ENCODE results near the gene CDH23.

The CDH23 gene

DNA sequence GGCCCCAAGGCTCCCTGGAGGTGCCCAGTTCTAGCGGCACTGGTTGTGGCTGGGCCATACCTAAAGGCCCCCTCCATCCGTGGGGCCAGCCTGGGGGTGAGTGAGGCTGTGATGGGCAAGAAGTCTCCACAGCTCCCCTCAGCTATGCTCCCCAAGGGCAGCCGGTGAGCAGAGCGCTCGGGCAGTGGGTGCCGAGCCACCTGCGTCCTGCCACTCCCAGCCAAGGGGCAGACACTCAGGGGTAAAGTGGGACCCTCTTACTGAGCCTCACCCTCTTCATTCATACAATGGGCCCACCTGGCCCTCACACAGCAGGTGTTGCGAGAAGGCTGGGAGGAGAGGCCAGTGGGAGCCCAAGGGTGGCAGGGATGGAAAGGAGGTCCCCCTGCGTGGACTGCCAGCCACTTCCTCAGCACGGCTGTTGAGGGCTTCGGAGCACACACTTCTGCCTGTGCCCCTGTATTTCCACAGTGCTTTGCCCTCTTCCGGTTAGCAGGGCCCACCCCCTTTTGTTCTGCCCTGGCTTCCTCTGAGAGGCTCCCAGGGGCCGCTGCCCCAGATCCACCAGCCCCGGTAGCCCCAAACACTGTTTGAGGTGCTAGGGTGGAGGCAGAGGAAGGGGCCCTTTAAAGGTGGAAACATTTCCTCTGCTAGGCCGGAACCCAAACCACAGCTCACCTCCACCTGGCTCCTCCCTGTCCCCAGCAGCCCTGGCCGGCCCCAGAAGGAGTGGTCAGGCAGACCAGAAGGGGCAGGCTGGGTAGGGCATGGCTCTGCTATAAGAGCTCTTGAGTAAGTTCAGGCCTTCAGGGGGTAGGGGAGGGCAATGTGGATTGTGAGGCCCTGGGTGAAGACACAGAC lies 339.2 kb downstream of the CDH23 start:
- H3K27me3 ChIP-seq (replicated peaks; ENCODE audit: control insufficient read depth, insufficient read depth, low read length): no peaks in the 10 kb centered on the region
- peak; percentile 37 for DNase-seq (ENCODE audit: extremely low read depth, insufficient read length)
- no peaks in the 10 kb centered on the region for H3K36me3 ChIP-seq (ENCODE audit: control insufficient read depth, insufficient read depth, low read length)
- TF ChIP-seq CTCF (IDR thresholded peaks at IDR 0.05; ENCODE audit: insufficient read depth, low read length, poor library complexity, severe bottlenecking): no peak
- H3K4me3 ChIP-seq (replicated peaks; ENCODE audit: low read depth, low read length): no peak overlapping the region

GRCh38 chr10:71736570-71736952 lies 339.8 kb downstream of the CDH23 start:
- no peak for TF ChIP-seq CTCF (IDR thresholded peaks at IDR 0.05; ENCODE audit: insufficient read depth, low read length, poor library complexity, severe bottlenecking)
- no peaks in the 10 kb centered on the region for H3K36me3 ChIP-seq (ENCODE audit: control insufficient read depth, insufficient read depth, low read length)
- H3K4me3 ChIP-seq (replicated peaks; ENCODE audit: low read depth, low read length): no peak overlapping the region
- DNase-seq (ENCODE audit: extremely low read depth, insufficient read length): no peak
- H3K27me3 ChIP-seq (replicated peaks; ENCODE audit: control insufficient read depth, insufficient read depth, low read length): no peaks in the 10 kb centered on the region

DNA sequence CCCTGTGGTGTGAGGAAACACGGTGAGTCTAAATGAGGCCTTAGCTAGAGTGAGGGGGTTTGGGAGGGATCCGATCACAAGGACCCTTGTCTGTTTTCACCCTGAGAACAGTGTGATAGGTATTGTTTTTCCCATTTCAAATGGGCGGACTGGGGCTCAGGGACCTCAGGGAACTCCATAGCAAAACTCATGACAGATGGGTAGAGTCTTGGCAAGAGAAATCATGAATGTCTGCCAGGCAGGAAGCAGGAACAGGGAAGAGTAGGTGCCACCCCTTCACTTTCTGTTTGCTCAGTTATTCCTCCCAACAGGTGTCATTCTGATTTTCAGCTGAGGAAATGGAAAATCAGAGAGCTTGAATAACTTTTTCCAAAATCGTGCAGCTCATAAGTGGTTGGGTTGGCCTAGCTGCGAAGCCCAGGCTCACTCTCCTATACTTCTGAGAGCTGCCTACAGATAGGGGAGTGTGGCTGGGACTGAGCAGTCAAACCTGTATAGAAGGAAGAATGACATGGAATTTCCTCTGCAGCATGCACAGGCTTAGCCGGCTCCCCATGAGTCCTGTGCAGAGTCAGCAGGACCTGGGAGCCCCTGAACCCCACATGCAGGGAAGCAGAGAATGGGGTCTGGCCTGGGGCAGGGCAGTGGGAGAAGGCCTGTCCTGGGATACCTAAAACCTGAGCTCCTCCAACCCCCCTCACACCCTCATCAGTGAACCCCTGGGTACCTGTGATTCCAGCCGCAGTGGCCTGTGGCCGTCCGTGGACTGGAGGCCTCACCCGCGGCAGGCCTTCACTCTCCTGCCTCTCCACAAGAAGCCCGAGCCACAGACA lies 340.5 kb downstream of the CDH23 start:
- H3K27me3 ChIP-seq (replicated peaks; ENCODE audit: control insufficient read depth, insufficient read depth, low read length): no peaks in the 10 kb centered on the region
- H3K4me3 ChIP-seq (replicated peaks; ENCODE audit: low read depth, low read length): no peak overlapping the region
- no peak for DNase-seq (ENCODE audit: extremely low read depth, insufficient read length)
- no peaks in the 10 kb centered on the region for H3K36me3 ChIP-seq (ENCODE audit: control insufficient read depth, insufficient read depth, low read length)
- no peak for TF ChIP-seq CTCF (IDR thresholded peaks at IDR 0.05; ENCODE audit: insufficient read depth, low read length, poor library complexity, severe bottlenecking)

DNA sequence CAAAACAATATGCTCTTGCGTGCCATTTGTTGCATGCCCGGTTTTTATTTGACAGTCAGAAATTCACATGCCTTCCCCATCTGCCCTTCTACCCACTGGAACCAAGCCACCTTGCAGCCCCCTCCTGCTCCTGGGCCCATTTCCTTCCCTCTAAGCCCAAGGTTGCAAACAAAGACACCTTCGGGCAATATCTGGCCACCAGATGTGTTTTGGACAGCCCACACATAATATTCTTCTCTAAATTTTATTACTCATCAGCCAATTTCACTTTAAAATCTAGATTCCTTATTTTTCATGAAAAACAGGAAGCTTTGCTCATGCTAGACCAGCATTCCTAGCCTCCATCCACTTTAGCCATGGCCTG lies 341.1 kb downstream of the CDH23 start:
- no peak for TF ChIP-seq CTCF (IDR thresholded peaks at IDR 0.05; ENCODE audit: insufficient read depth, low read length, poor library complexity, severe bottlenecking)
- H3K4me3 ChIP-seq (replicated peaks; ENCODE audit: low read depth, low read length): no peak overlapping the region
- H3K27me3 ChIP-seq (replicated peaks; ENCODE audit: control insufficient read depth, insufficient read depth, low read length): no peaks in the 10 kb centered on the region
- no peak for DNase-seq (ENCODE audit: extremely low read depth, insufficient read length)
- no peaks in the 10 kb centered on the region for H3K36me3 ChIP-seq (ENCODE audit: control insufficient read depth, insufficient read depth, low read length)

GRCh38 chr10:71739358-71739900 lies 342.7 kb downstream of the CDH23 start:
- Histone ChIP-seq H3K4me3 (replicated peaks; ENCODE audit: low read depth, low read length) (no peak overlapping the region), H3K36me3 (ENCODE audit: control insufficient read depth, insufficient read depth, low read length) (no peaks in the 10 kb centered on the region), H3K27me3 (replicated peaks; ENCODE audit: control insufficient read depth, insufficient read depth, low read length) (no peaks in the 10 kb centered on the region)
- DNase-seq (ENCODE audit: extremely low read depth, insufficient read length): no peak
- no peak for TF ChIP-seq CTCF (IDR thresholded peaks at IDR 0.05; ENCODE audit: insufficient read depth, low read length, poor library complexity, severe bottlenecking)
